Spleen (tissue), 11 donors: ENCODE results near the gene FAM210A. TPM values are rescaled to one million over a fixed set of nuclear protein-coding genes. Genes with fewer than 3 reads are reported as not detected.

Experiments used
- DNase-seq: peaks from one replicate; pipeline ENCODE4 v3.0.0-alpha.2; 2020
- H3K27ac ChIP-seq, 8 donors: fragments of 200-600 bp; sonication (generic) in 7 of 8; 1 replicate in 4 of 8; 2 replicates in 4 of 8; pipeline versions ENCODE4 v1.5.0 to v1.8.0; 2016 to 2021; ENCODE audit warnings: inconsistent platforms in 4 of 8, mild to moderate bottlenecking in 4 of 8, moderate library complexity in 1 of 8
- H3K27me3 ChIP-seq, 7 donors: fragments of 200-600 bp; sonication (generic) in 6 of 7; replicated peaks in 1 of 7; 1 replicate in 4 of 7; 2 replicates in 3 of 7; pipeline versions ENCODE4 v1.5.0 to v1.8.0; 2016 to 2021; ENCODE audit warnings: inconsistent platforms in 3 of 7, mild to moderate bottlenecking in 1 of 7
- H3K36me3 ChIP-seq, 6 donors: fragments of 200-600 bp; sonication (generic) in 5 of 6; 1 replicate in 4 of 6; 2 replicates in 2 of 6; pipeline versions ENCODE4 v1.5.0 to v1.8.0; 2016 to 2021; ENCODE audit warnings: inconsistent platforms in 2 of 6
- H3K4me1 ChIP-seq, 6 donors: fragments of 200-600 bp; sonication (generic) in 5 of 6; 1 replicate in 3 of 6; 2 replicates in 3 of 6; pipeline versions ENCODE4 v1.5.0 to v1.8.0; 2016 to 2021; ENCODE audit warnings: inconsistent platforms in 3 of 6
- H3K4me3 ChIP-seq, 8 donors: fragments of 200-600 bp; sonication (generic) in 7 of 8; 1 replicate in 4 of 8; 2 replicates in 4 of 8; pipeline versions ENCODE4 v1.5.0 to v1.8.0; 2016 to 2021; ENCODE audit warnings: inconsistent platforms in 4 of 8, mild to moderate bottlenecking in 4 of 8, moderate library complexity in 2 of 8
- H3K9me3 ChIP-seq, 8 donors: fragments of 200-600 bp; sonication (generic) in 7 of 8; 1 replicate in 4 of 8; 2 replicates in 4 of 8; pipeline versions ENCODE4 v1.5.0 to v1.8.0; 2016 to 2021; ENCODE audit warnings: inconsistent platforms in 4 of 8
- CTCF ChIP-seq, 11 experiments: fragments of 200-600 bp in 7 of 11; fragments of 450-650 bp in 4 of 11; sonication (generic) in 4 of 11; IDR thresholded peaks in 8 of 11; conservative IDR thresholded peaks in 3 of 11; 1 replicate in 7 of 11; 2 replicates in 4 of 11; pipeline versions ENCODE4 v1.4.0 to v1.8.0; 2016 to 2021; ENCODE audit warnings: antibody characterized with exemption in 11 of 11, inconsistent platforms in 4 of 11, mild to moderate bottlenecking in 1 of 11
- POLR2A ChIP-seq, 3 donors: fragments of 450-650 bp; IDR thresholded peaks; one replicate each; pipeline ENCODE4 v1.5.1; 2017; ENCODE audit warnings: antibody characterized with exemption in 3 of 3, mild to moderate bottlenecking in 1 of 3
- POLR2AphosphoS5 ChIP-seq, 3 donors: sonication (generic); formaldehyde crosslinking; IDR thresholded peaks; one replicate each; pipeline ENCODE4 v1.5.1; 2017; ENCODE audit warnings: antibody characterized with exemption in 3 of 3
- WGBS, 5 donors: extraction: QIAGEN DNeasy Blood & Tissue Kit in 3 of 5; methylation state at CpG; one replicate each; pipeline versions ENCODE4 v1.1.5 to v1.1.7; 2013 to 2018; 5-methylcytosine and 5-hydroxymethylcytosine counted together
- intact Hi-C: fragments of 100-400 bp; cut with DNase I; formaldehyde crosslinking; loops from one replicate; pipeline ENCODE4 v1.15.0; 2023; ENCODE audit warnings: low total_unique reads
- polyA plus RNA-seq, 3 donors: library from polyadenylated mRNA; stranded (reverse); fragments of 200-250 nt; gene quantifications; one replicate each; pipeline ENCODE4 v1.2.1, GENCODE V29; 2013
- total RNA-seq, 7 donors: library from RNA; depleted of rRNA in 3 of 7; stranded (reverse); fragments of >200 nt in 3 of 7; fragmentation: NEBNext Ultra II Directional in 4 of 7; extraction: Animal tissue kit (Norgen Biotek cat#: 25700) in 4 of 7; gene quantifications; one replicate each; pipeline versions ENCODE4 v1.1.0 to v1.2.1, GENCODE V29; 2016 to 2021
- donor health status: healthy with polysubstance abuse.
- donor health status: DM: no; HTN: no; CAD: no; lungs with moderate emphysema.
- donor health status: DM: no; HTN: no; CAD: no.
- donor health status: Bipolar disorder and iron deficiency.
- donor health status: healthy.
- donor health status: DM: no; HTN: no; CAD: no.
- donor health status: DM: yes; HTN: yes; CAD: no.

The FAM210A gene
- total and polyA plus RNA-seq, 10 donors: 2.7 to 16.2 (median 8.7) TPM

- DNase-seq: no peak
- Histone ChIP-seq H3K9me3 (peaks cover 0 to 7% (median 2%) of the 10 kb centered on the region in 8 donors), H3K27me3 (no peaks in the 10 kb centered on the region), H3K36me3 (peaks cover 0 to 32% (median 3%) of the 10 kb centered on the region in 6 donors), H3K4me1 (peaks cover 0 to 24% (median 9%) of the 10 kb centered on the region in 6 donors), H3K4me3 (no peak overlapping the region), H3K27ac (no peak overlapping the region)
- no peak for TF ChIP-seq CTCF (IDR thresholded peaks at IDR 0.05 in 8 of 11, conservative IDR thresholded peaks at IDR 0.05 in 3 of 11)
- no peak for TF ChIP-seq POLR2AphosphoS5 (IDR thresholded peaks at IDR 0.05)
- TF ChIP-seq POLR2A (IDR thresholded peaks at IDR 0.05): no peak
- intact Hi-C loops: loop anchor here (10.0 kb wide), 1 partner anchor 413 kb away; the partner anchor contains the start of gene LDLRAD4
- 87 to 95% (median 91%) methylated on average over 8 of the region's 8 CpGs for WGBS, 5 donors
These were observed 98.7 kb downstream of the FAM210A start for GRCh38 chr18:13627639-13628038.

GRCh38 chr18:13626544-13626908, 99.8 kb downstream of the FAM210A start:
- Histone ChIP-seq H3K4me1 (peaks cover 0 to 24% (median 9%) of the 10 kb centered on the region in 6 donors), H3K36me3 (peaks cover 0 to 36% (median 3%) of the 10 kb centered on the region in 6 donors), H3K27ac (no peak overlapping the region), H3K9me3 (no peaks in the 10 kb centered on the region), H3K27me3 (no peaks in the 10 kb centered on the region), H3K4me3 (no peak overlapping the region)
- 78 to 94% (median 90%) methylated on average over 2 of the region's 2 CpGs for WGBS, 5 donors
- TF ChIP-seq POLR2A (IDR thresholded peaks at IDR 0.05): no peak
- no peak for TF ChIP-seq POLR2AphosphoS5 (IDR thresholded peaks at IDR 0.05)
- TF ChIP-seq CTCF (IDR thresholded peaks at IDR 0.05 in 8 of 11, conservative IDR thresholded peaks at IDR 0.05 in 3 of 11): no peak
- no peak for DNase-seq
- intact Hi-C loops: loop anchor here (10.0 kb wide), 1 partner anchor 412 kb away; the partner anchor contains the start of gene LDLRAD4

- no peak overlapping the region for H3K4me3 ChIP-seq
- peaks cover 0 to 41% (median 5%) of the 10 kb centered on the region in 6 donors for H3K36me3 ChIP-seq
- no peak overlapping the region for H3K27ac ChIP-seq
- intact Hi-C loops: loop anchor here (10.0 kb wide), 1 partner anchor 411 kb away; the partner anchor contains the start of gene LDLRAD4
- TF ChIP-seq CTCF (IDR thresholded peaks at IDR 0.05 in 8 of 11, conservative IDR thresholded peaks at IDR 0.05 in 3 of 11) (no peak), POLR2AphosphoS5 (IDR thresholded peaks at IDR 0.05) (no peak), POLR2A (IDR thresholded peaks at IDR 0.05) (no peak)
- no peaks in the 10 kb centered on the region for H3K9me3 ChIP-seq
- peaks cover 0 to 24% (median 9%) of the 10 kb centered on the region in 6 donors for H3K4me1 ChIP-seq
- no peaks in the 10 kb centered on the region for H3K27me3 ChIP-seq
- WGBS, 5 donors: 90 to 98% (median 96%) methylated on average over 8 of the region's 8 CpGs
- DNase-seq: no peak
These were observed 100.4 kb downstream of the FAM210A start for GRCh38 chr18:13625843-13626543.

- WGBS, 5 donors: 87 to 93% (median 90%) methylated on average over 9 to 10 of the region's 10 CpGs
- H3K9me3 ChIP-seq: no peaks in the 10 kb centered on the region
- intact Hi-C loops: loop anchor here (10.0 kb wide), 1 partner anchor 411 kb away; the partner anchor contains the start of gene LDLRAD4
- no peak for TF ChIP-seq POLR2AphosphoS5 (IDR thresholded peaks at IDR 0.05)
- no peak for TF ChIP-seq POLR2A (IDR thresholded peaks at IDR 0.05)
- no peak for TF ChIP-seq CTCF (IDR thresholded peaks at IDR 0.05 in 8 of 11, conservative IDR thresholded peaks at IDR 0.05 in 3 of 11)
- no peak overlapping the region for H3K27ac ChIP-seq
- no peaks in the 10 kb centered on the region for H3K27me3 ChIP-seq
- peaks cover 0 to 23% (median 9%) of the 10 kb centered on the region in 6 donors for H3K4me1 ChIP-seq
- H3K36me3 ChIP-seq: peaks cover 0 to 43% (median 5%) of the 10 kb centered on the region in 6 donors
- no peak overlapping the region for H3K4me3 ChIP-seq
- DNase-seq: no peak
These were observed 101.0 kb downstream of the FAM210A start for GRCh38 chr18:13625355-13625754.
